Fibroblast of the aortic adventitia (primary cell): ENCODE measurements around the gene WNT4. TPM values are rescaled to one million over a fixed set of nuclear protein-coding genes. Genes with fewer than 3 reads are reported as not detected.

ENCODE experiments used
- DNase-seq: peaks from one replicate; pipeline ENCODE4 v3.0.0-alpha.2; 2010; ENCODE audit warnings: low read depth
- H3K4me3 ChIP-seq: 2 replicates; pipeline ENCODE4 v1.5.1; 2011; ENCODE audit warnings: low read depth, mild to moderate bottlenecking, control low read depth, low read length, moderate library complexity
- total RNA-seq: library from RNA; depleted of rRNA; stranded (reverse); fragments of >200 nt; gene quantifications from 2 replicates; pipeline ENCODE4 v1.2.3, GENCODE V29; 2012; ENCODE audit warnings: low replicate concordance
- TF ChIP-seq, protein P1 (sequence below): IDR thresholded peaks from 2 replicates; pipeline ENCODE4 v1.5.1; 2011; ENCODE audit warnings: mild to moderate bottlenecking, low read length, control low read depth, inconsistent platforms; ENCODE audit not compliant: insufficient read depth

Gene WNT4
- total RNA-seq, 1 donor = under 0.01 TPM

- no peak overlapping the region for H3K4me3 ChIP-seq
- TF ChIP-seq, protein P1, sequence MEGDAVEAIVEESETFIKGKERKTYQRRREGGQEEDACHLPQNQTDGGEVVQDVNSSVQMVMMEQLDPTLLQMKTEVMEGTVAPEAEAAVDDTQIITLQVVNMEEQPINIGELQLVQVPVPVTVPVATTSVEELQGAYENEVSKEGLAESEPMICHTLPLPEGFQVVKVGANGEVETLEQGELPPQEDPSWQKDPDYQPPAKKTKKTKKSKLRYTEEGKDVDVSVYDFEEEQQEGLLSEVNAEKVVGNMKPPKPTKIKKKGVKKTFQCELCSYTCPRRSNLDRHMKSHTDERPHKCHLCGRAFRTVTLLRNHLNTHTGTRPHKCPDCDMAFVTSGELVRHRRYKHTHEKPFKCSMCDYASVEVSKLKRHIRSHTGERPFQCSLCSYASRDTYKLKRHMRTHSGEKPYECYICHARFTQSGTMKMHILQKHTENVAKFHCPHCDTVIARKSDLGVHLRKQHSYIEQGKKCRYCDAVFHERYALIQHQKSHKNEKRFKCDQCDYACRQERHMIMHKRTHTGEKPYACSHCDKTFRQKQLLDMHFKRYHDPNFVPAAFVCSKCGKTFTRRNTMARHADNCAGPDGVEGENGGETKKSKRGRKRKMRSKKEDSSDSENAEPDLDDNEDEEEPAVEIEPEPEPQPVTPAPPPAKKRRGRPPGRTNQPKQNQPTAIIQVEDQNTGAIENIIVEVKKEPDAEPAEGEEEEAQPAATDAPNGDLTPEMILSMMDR = no peak
- DNase-seq = peak; percentile 68
Observed at GRCh38 chr1:22108339-22109105, 34.4 kb downstream of the WNT4 start.

DNA sequence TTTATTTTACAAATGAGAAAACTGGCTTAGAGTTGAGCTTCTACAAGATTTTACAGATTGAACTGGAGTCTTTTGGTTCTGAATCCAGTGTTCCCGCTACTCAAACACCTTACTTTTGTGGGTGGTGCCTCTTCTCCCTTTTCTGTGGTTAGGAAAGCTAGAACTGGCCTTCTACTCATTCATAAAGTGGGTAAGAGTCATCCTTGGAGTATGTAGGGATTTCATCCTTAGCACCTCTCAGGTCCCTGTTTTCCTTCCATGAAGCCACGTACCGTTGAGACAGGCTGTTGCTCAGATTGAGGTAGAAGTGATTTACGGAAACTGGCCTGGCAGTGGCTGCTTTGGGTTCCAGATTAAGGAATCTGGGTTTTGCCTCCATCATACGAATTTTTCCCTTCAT is 35.8 kb downstream of the WNT4 start:
- TF ChIP-seq, protein P1 = no peak
- no peak for DNase-seq
- H3K4me3 ChIP-seq = no peak overlapping the region

- DNase-seq = peak; percentile 79
- no peak overlapping the region for H3K4me3 ChIP-seq
- TF ChIP-seq, protein P1 = peak; percentile 87
Observed at GRCh38 chr1:22105611-22106207, 37.2 kb downstream of the WNT4 start.

GRCh38 chr1:22104865-22105437 is 37.9 kb downstream of the WNT4 start:
- DNase-seq = no peak
- TF ChIP-seq, protein P1 = no peak
- no peak overlapping the region for H3K4me3 ChIP-seq

- DNase-seq = no peak
- TF ChIP-seq, protein P1 = no peak
- no peak overlapping the region for H3K4me3 ChIP-seq
Observed at GRCh38 chr1:22104094-22104493, 38.8 kb downstream of the WNT4 start.

DNA sequence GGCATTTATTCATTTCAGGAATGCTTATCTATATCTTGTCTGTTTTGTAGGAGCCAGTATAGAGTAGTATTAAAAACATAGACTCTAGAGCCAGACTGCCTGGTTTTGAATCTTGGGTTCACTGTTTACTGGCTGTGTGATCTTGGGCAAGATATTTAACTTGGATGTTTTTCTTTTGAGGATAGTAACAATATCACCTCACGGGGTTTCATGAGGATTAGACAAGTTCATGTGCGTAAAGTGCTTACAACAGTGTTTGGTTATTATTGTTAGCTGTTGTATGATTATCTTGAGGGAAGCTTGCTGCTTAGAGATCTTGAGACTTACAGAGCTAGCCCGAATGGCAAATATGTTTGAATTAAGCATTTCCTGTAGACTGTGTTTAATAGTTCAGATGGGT is 40.2 kb downstream of the WNT4 start:
- TF ChIP-seq, protein P1 = no peak
- H3K4me3 ChIP-seq = no peak overlapping the region
- DNase-seq = no peak
